GM10248 (cell line): Measurements from ENCODE around the gene RPUSD3.
A peak's percentile ranks its signal among the peaks of the same experiment; 100 is the strongest.

Experiments used
- CTCF ChIA-PET: fragments of 300-600 bp; sonication (Branson Sonifier 250); formaldehyde crosslinking; extraction: SDS; loops from one replicate; lab custom pipeline; 2021; ENCODE audit warnings: antibody characterized with exemption; lab: Yijun Ruan, JAX
- POLR2A ChIA-PET: fragments of 350-650 bp; sonication (Branson Sonifier 250); formaldehyde crosslinking; extraction: SDS; loops from one replicate; lab custom pipeline; 2020; ENCODE audit warnings: antibody characterized with exemption; lab: Yijun Ruan, JAX
- DNase-seq: peaks from one replicate; pipeline ENCODE4 v3.0.0; 2012; ENCODE audit errors: extremely low spot score
- CTCF ChIP-seq: IDR thresholded peaks from 2 replicates; pipeline ENCODE4 v1.5.1; 2012; ENCODE audit warnings: mild to moderate bottlenecking, low read depth; ENCODE audit errors: extremely low read depth, missing control alignments, control extremely low read depth

Gene RPUSD3

GRCh38 chr3:9808345-9809037 lies 35.3 kb downstream of the RPUSD3 start:
- ChIA-PET POLR2A (interaction anchor here (0.6 to 0.8 kb wide), 3 partner anchors 16 to 166 kb away, joined by 3 to 5 read pairs (median 3); partner anchors contain the start of gene ARPC4), CTCF (interaction anchor here (1.0 to 2.2 kb wide), 9 partner anchors 11 to 305 kb away, joined by 3 to 5 read pairs (median 3); partner anchors contain the start of genes ARPC4 and TADA3)
- DNase-seq = peak; percentile 46
- TF ChIP-seq CTCF = no peak

- no peak for TF ChIP-seq CTCF
- ChIA-PET CTCF (interaction anchor here (1.0 to 2.2 kb wide), 8 partner anchors 12 to 305 kb away, joined by 3 to 5 read pairs (median 3); no protein-coding TSS in a partner anchor), POLR2A (interaction anchor here (0.6 to 0.8 kb wide), 2 partner anchors 15 to 32 kb away, joined by 3 read pairs; partner anchors contain the start of gene ARPC4)
- DNase-seq = no peak
Measured at GRCh38 chr3:9807981-9808344, 35.8 kb downstream of the RPUSD3 start.

DNA sequence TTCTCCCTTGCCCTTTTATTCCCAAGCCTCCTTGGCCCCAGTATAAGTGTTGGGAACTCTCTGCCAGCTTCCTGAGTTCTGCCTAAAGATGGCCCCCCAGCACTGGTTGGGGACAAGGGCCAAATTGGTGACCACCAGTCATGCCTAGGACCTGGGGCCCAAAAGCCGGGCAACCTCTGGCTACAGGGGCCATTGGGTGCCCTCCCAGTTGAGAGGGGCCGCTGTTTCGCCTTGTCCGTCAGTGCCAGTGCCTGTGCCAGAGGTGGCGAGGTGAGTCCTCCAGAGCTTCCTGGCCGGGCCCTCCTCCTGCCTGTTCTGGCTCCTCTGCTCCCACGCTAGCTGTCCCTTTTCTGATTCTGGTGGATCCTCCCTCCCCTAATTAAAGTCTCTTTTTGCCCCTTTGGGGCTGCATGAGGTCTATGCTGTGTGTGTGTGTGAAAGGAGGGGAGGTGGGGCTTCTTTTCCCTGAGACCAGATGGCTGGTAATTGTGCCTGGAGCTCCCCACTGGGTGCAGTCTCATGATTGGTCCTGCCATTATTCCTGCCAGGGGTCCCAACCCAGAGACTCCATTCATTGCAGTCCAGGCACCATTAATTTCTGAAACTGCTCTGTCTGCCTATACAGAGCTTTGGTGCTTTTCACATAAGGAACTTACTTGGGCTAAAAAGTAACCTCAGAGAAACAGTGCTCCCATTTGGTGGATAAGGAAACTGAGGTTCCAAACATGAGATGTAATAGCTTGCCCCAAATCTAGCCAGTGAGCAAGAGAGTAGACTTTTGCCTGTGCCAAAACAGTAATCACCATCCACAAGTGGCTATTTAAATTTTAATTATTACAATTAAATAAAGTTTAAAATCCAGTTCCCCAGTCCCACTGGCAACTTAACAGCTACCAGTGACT lies 36.9 kb downstream of the RPUSD3 start:
- ChIA-PET CTCF (interaction anchor here (0.9 to 2.2 kb wide), 6 partner anchors 10 to 303 kb away, joined by 3 to 5 read pairs (median 3); no protein-coding TSS in a partner anchor), POLR2A (no interaction called here)
- TF ChIP-seq CTCF = no peak
- DNase-seq = no peak

DNA sequence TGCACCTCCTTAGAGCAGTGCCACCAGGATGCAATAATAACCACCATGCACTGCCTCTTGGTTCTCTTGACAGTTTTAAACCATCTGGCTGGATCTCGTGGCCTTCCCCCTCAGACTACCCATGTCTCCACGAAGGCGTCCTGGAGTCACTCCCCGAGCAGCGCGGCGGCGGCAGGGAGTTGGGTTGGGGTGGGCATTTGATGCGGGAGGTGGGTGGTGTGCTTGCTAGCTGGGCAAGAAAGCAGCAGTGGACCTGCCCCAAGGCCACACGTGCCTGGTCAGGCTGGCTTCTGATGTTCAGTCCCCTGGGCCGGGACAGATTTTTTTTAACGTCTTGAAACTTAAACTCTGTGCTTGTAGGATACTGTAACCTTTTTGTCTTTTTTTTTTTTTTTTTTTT lies 37.7 kb downstream of the RPUSD3 start:
- TF ChIP-seq CTCF = no peak
- ChIA-PET CTCF (interaction anchor here (0.9 to 1.6 kb wide), 4 partner anchors 10 to 303 kb away, joined by 3 to 4 read pairs (median 4); no protein-coding TSS in a partner anchor), POLR2A (interaction anchor here (1.8 kb wide), 1 partner anchor 13 kb away, joined by 6 read pairs; the partner anchor contains the start of genes ARPC4 and TADA3)
- DNase-seq = no peak

DNA sequence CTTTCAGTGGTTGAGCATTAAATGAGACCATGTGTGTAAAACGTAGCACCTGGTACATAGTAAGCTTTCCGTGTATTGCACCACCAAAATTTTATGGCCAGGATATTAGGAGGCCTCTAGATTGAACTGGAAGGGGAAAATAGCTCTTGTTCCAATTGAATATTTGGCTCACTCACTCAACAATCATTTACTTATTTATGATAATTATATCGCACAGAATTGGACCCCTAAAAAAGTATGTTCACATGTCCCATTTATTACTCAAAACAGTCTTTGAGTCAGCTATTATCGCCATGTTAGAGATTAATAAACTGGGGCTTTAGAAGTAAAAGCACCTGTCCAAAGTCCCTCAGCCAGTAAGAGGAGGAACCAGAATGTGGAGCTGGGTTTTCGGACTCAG lies 38.8 kb downstream of the RPUSD3 start:
- CTCF ChIA-PET = interaction anchor here (0.9 to 1.7 kb wide), 4 partner anchors 9 to 72 kb away, joined by 3 to 4 read pairs (median 4); no protein-coding TSS in a partner anchor

More for the DNA sequence above, 38.8 kb downstream of the RPUSD3 start:
- no peak for TF ChIP-seq CTCF
- POLR2A ChIA-PET = interaction anchor here (0.5 to 1.8 kb wide), 2 partner anchors 12 to 519 kb away, joined by 6 to 7 read pairs; partner anchors contain the start of genes ARPC4 and TADA3
- DNase-seq = no peak
